WI38 (cell line): Measurements from ENCODE around the gene DYNLT2.

Experiments
- H3K4me3 ChIP-seq: 2 replicates; pipeline ENCODE4 v1.5.1; 2011; ENCODE audit warnings: low read depth, mild to moderate bottlenecking, control low read depth, low read length
- CTCF ChIP-seq: IDR thresholded peaks from 2 replicates; pipeline ENCODE4 v1.5.1; 2012; ENCODE audit warnings: low read depth, mild to moderate bottlenecking, control low read depth, low read length

Gene DYNLT2

GRCh38 chr6:169782966-169783365 lies 31.6 kb upstream of the DYNLT2 start:
- H3K4me3 ChIP-seq, result no peak overlapping the region
- no peak for TF ChIP-seq CTCF

GRCh38 chr6:169780571-169781091 lies 29.3 kb upstream of the DYNLT2 start:
- TF ChIP-seq CTCF, result no peak
- H3K4me3 ChIP-seq, result no peak overlapping the region

GRCh38 chr6:169779896-169780295 lies 28.5 kb upstream of the DYNLT2 start:
- no peak for TF ChIP-seq CTCF
- no peak overlapping the region for H3K4me3 ChIP-seq

GRCh38 chr6:169779092-169779815 lies 27.9 kb upstream of the DYNLT2 start:
- TF ChIP-seq CTCF, result no peak
- no peak overlapping the region for H3K4me3 ChIP-seq

- no peak overlapping the region for H3K4me3 ChIP-seq
- no peak for TF ChIP-seq CTCF
These were observed 27.3 kb upstream of the DYNLT2 start for GRCh38 chr6:169778646-169779045.

GRCh38 chr6:169777896-169778295 lies 26.5 kb upstream of the DYNLT2 start:
- no peak for TF ChIP-seq CTCF

GRCh38 chr6:169776379-169776778 lies 25.0 kb upstream of the DYNLT2 start:
- no peak for TF ChIP-seq CTCF
- no peak overlapping the region for H3K4me3 ChIP-seq

More at GRCh38 chr6:169777896-169778295, 26.5 kb upstream of the DYNLT2 start:
- no peak overlapping the region for H3K4me3 ChIP-seq
